Stimulated activated CD8-positive, alpha-beta memory T cell treated with anti-CD3 and anti-CD28 coated beads, Interleukin-4, amount 100 ng/mL, for 4 hours (primary cell): ENCODE results near the gene HOXA13.

Experiments used
- DNase-seq, 2 donors: peaks; one replicate each; pipeline ENCODE4 v3.0.0-alpha.2; 2020; ENCODE audit warnings: low read depth in 2 of 2, low spot score in 1 of 2

The HOXA13 gene

GRCh38 chr7:27199849-27200760 lies at the start of gene HOXA13:
Gene HOXA13 (minus strand): TSS chr7:27200091. CDS start chr7:27200077, 14 bp downstream.
- DNase-seq = no peak

- DNase-seq = no peak
These were observed 49.2 kb upstream of the HOXA13 start for GRCh38 chr7:27248911-27249723.

- no peak for DNase-seq
These were observed 48.5 kb upstream of the HOXA13 start for GRCh38 chr7:27248427-27248806.

- DNase-seq = no peak
These were observed 47.8 kb upstream of the HOXA13 start for GRCh38 chr7:27247452-27248426.

GRCh38 chr7:27247000-27247399 lies 47.1 kb upstream of the HOXA13 start:
- no peak for DNase-seq

GRCh38 chr7:27245798-27246691 lies 46.2 kb upstream of the HOXA13 start:
- DNase-seq = no peak

- DNase-seq = no peak
These were observed 45.4 kb upstream of the HOXA13 start for GRCh38 chr7:27245124-27245797.

- no peak for DNase-seq
These were observed 44.7 kb upstream of the HOXA13 start for GRCh38 chr7:27244488-27245123.

- no peak for DNase-seq
These were observed 43.7 kb upstream of the HOXA13 start for GRCh38 chr7:27243340-27244163.

- DNase-seq = no peak
These were observed 42.9 kb upstream of the HOXA13 start, which contains the start of gene EVX1 for GRCh38 chr7:27242555-27243339. Gene EVX1 (plus strand): TSS chr7:27242802. CDS start chr7:27243031, 229 bp downstream.

- DNase-seq = no peak
These were observed 42.3 kb upstream of the HOXA13 start for GRCh38 chr7:27242154-27242553.

- no peak for DNase-seq
These were observed 41.5 kb upstream of the HOXA13 start for GRCh38 chr7:27241189-27242056.

GRCh38 chr7:27240015-27240731 lies 40.3 kb upstream of the HOXA13 start:
- no peak for DNase-seq

- no peak for DNase-seq
These were observed 39.6 kb upstream of the HOXA13 start for GRCh38 chr7:27239387-27240014.

- DNase-seq = no peak
These were observed 39.1 kb upstream of the HOXA13 start for GRCh38 chr7:27238979-27239386.
